ENCODE measurements around the gene KRTCAP3.

DNA sequence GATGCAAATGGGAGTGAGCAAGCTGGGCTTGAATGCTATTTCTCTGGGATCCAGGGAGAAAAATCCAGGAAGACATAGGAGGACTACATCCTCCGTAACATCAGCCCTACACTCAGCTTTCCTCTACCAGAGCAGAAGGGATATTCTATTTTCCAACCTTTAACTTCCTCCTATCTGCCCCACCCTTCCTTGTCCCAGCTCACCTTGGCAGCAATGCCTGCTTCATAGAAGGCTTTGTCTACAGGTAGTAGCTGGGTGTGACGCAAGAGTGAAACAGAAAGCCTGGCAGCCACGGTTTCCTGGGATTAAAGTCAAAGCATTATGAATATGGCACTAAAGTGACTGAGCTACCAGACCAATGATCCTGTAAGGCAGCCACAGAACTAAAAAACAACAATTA, 3.9 kb downstream of the KRTCAP3 start:
- TF ChIP-seq, protein P1, sequence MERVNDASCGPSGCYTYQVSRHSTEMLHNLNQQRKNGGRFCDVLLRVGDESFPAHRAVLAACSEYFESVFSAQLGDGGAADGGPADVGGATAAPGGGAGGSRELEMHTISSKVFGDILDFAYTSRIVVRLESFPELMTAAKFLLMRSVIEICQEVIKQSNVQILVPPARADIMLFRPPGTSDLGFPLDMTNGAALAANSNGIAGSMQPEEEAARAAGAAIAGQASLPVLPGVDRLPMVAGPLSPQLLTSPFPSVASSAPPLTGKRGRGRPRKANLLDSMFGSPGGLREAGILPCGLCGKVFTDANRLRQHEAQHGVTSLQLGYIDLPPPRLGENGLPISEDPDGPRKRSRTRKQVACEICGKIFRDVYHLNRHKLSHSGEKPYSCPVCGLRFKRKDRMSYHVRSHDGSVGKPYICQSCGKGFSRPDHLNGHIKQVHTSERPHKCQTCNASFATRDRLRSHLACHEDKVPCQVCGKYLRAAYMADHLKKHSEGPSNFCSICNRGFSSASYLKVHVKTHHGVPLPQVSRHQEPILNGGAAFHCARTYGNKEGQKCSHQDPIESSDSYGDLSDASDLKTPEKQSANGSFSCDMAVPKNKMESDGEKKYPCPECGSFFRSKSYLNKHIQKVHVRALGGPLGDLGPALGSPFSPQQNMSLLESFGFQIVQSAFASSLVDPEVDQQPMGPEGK (CRISPR knock-in tag; IDR thresholded peaks at IDR 0.05; ENCODE audit: borderline replicate concordance): no peak
- TF ChIP-seq BACH2 (CRISPR knock-in tag; IDR thresholded peaks at IDR 0.05; ENCODE audit: borderline replicate concordance) (no peak), ISL1 (CRISPR knock-in tag; IDR thresholded peaks at IDR 0.05) (no peak), OSR1 (CRISPR knock-in tag; IDR thresholded peaks at IDR 0.05) (no peak), GLIS3 (CRISPR knock-in tag; IDR thresholded peaks at IDR 0.05) (no peak), CSDC2 (CRISPR knock-in tag; IDR thresholded peaks at IDR 0.05) (no peak), ZFP30 (CRISPR knock-in tag; IDR thresholded peaks at IDR 0.05) (no peak), ZFP3 (CRISPR knock-in tag; IDR thresholded peaks at IDR 0.05) (no peak), ARNTL (CRISPR knock-in tag; IDR thresholded peaks at IDR 0.05; ENCODE audit: borderline replicate concordance, low read depth) (no peak), ZNF8 (CRISPR knock-in tag; IDR thresholded peaks at IDR 0.05) (no peak), TOX (CRISPR knock-in tag; IDR thresholded peaks at IDR 0.05; ENCODE audit: borderline replicate concordance) (no peak), ZNF70 (CRISPR knock-in tag; IDR thresholded peaks at IDR 0.05) (no peak), ZNF565 (CRISPR knock-in tag; conservative IDR thresholded peaks at IDR 0.05; ENCODE audit: low read depth) (no peak)
- TF ChIP-seq, protein P2, sequence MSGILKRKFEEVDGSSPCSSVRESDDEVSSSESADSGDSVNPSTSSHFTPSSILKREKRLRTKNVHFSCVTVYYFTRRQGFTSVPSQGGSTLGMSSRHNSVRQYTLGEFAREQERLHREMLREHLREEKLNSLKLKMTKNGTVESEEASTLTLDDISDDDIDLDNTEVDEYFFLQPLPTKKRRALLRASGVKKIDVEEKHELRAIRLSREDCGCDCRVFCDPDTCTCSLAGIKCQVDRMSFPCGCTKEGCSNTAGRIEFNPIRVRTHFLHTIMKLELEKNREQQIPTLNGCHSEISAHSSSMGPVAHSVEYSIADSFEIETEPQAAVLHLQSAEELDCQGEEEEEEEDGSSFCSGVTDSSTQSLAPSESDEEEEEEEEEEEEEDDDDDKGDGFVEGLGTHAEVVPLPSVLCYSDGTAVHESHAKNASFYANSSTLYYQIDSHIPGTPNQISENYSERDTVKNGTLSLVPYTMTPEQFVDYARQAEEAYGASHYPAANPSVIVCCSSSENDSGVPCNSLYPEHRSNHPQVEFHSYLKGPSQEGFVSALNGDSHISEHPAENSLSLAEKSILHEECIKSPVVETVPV (CRISPR knock-in tag; IDR thresholded peaks at IDR 0.05): no peak

Data from SK-N-SH treated with all-trans-retinoic acid at 6 μM for 48 hours (cell line).